Gastroesophageal sphincter (tissue), 3 donors: ENCODE measurements around the gene ALG6.

Experiments
- EP300 ChIP-seq: sonication (generic); formaldehyde crosslinking; IDR thresholded peaks from one replicate; pipeline ENCODE4 v1.6.1; 2017; ENCODE audit warnings: antibody characterized with exemption, mild to moderate bottlenecking
- POLR2A ChIP-seq, 2 donors: fragments of 450-650 bp; IDR thresholded peaks; one replicate each; pipeline ENCODE4 v1.6.1; 2017; ENCODE audit warnings: antibody characterized with exemption in 2 of 2, mild to moderate bottlenecking in 2 of 2, moderate library complexity in 1 of 2
- POLR2AphosphoS5 ChIP-seq: sonication (generic); formaldehyde crosslinking; IDR thresholded peaks from one replicate; pipeline ENCODE4 v1.6.1; 2017; ENCODE audit warnings: antibody characterized with exemption
- TF ChIP-seq, protein P1 (sequence below), 4 experiments: fragments of 200-600 bp in 2 of 4; fragments of 450-650 bp in 2 of 4; sonication (generic) in 1 of 4; IDR thresholded peaks; one replicate each; pipeline ENCODE4 v1.5.1; 2017 to 2019; ENCODE audit warnings: antibody characterized with exemption in 4 of 4, mild to moderate bottlenecking in 2 of 4, moderate library complexity in 2 of 4

DNA sequence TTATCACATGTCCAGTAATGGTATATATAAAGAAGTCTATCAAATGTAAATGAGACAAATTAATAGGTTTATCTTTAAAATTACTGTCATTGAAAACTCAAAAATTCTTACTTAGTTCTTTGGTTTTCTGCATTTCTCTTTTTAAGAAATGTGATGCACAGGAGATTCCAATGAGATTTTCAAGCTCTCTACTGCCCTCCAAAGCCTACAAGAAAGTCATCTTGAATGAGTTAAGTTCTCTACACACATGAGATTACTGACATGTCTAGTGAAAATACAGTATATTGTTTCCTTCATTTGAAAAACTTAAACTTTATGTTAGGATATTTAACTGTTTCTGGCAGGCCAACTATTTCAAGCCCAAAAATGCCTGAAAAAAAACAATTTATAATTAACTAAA, 86.8 kb downstream of the ALG6 start:
- TF ChIP-seq, protein P1, sequence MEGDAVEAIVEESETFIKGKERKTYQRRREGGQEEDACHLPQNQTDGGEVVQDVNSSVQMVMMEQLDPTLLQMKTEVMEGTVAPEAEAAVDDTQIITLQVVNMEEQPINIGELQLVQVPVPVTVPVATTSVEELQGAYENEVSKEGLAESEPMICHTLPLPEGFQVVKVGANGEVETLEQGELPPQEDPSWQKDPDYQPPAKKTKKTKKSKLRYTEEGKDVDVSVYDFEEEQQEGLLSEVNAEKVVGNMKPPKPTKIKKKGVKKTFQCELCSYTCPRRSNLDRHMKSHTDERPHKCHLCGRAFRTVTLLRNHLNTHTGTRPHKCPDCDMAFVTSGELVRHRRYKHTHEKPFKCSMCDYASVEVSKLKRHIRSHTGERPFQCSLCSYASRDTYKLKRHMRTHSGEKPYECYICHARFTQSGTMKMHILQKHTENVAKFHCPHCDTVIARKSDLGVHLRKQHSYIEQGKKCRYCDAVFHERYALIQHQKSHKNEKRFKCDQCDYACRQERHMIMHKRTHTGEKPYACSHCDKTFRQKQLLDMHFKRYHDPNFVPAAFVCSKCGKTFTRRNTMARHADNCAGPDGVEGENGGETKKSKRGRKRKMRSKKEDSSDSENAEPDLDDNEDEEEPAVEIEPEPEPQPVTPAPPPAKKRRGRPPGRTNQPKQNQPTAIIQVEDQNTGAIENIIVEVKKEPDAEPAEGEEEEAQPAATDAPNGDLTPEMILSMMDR (IDR thresholded peaks at IDR 0.05): no peak
- TF ChIP-seq POLR2AphosphoS5 (no peak), EP300 (no peak), POLR2A (IDR thresholded peaks at IDR 0.05) (no peak)
